HG02970 (cell line): ENCODE measurements around the gene ZNF345.
A peak's percentile ranks its signal among the peaks of the same experiment; 100 is the strongest.

ENCODE experiments used
- ATAC-seq: cut with Tn5 transposase; IDR thresholded peaks from one replicate; pipeline ENCODE4 v1.9.1; 2021; ENCODE audit warnings: mild to moderate bottlenecking, moderate library complexity, moderate number of reproducible peaks; ENCODE audit not compliant: unreplicated experiment, low FRiP score

ZNF345 gene

GRCh38 chr19:36915992-36916830 is 65.5 kb downstream of the ZNF345 start, which contains the start of the genes ZNF568 and ZNF829:
TSS of gene ZNF568 (plus strand) at chr19:36916332. CDS start at chr19:36922771, 6,439 bp downstream.
TSS of gene ZNF829 (minus strand) at chr19:36916291. CDS start at chr19:36915167, 1,124 bp downstream.
- peak; percentile 88 for ATAC-seq

- ATAC-seq, result no peak
Measured at GRCh38 chr19:36916991-36917390, 66.3 kb downstream of the ZNF345 start.

- ATAC-seq, result no peak
Measured at GRCh38 chr19:36918090-36918489, 67.4 kb downstream of the ZNF345 start.
